GM15510 (cell line): Measurements from ENCODE around the gene BRPF1.

Experiments
- POLR2A ChIP-seq: IDR thresholded peaks from 3 replicates; pipeline ENCODE4 v1.6.1; 2011; ENCODE audit warnings: borderline replicate concordance; ENCODE audit not compliant: insufficient read length; ENCODE audit errors: extremely low read depth

Gene BRPF1

DNA sequence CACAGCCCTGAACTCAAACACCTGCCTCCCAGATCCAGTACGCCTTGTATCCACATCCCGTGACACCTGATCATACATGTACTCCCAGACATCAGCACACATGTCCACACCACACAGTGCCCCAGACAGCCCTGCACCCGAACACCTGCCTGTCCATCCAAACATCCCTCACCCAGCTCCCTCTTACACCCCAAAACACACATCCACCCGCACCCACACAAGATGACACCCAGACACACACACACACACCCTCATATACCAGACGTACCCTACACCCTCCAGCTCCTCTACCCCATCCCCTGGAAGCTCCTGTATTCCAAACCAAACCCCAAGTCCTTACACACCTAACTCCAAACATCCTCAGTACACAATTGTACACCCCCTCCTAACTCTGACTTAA, 37.5 kb downstream of the BRPF1 start:
- no peak for TF ChIP-seq POLR2A

DNA sequence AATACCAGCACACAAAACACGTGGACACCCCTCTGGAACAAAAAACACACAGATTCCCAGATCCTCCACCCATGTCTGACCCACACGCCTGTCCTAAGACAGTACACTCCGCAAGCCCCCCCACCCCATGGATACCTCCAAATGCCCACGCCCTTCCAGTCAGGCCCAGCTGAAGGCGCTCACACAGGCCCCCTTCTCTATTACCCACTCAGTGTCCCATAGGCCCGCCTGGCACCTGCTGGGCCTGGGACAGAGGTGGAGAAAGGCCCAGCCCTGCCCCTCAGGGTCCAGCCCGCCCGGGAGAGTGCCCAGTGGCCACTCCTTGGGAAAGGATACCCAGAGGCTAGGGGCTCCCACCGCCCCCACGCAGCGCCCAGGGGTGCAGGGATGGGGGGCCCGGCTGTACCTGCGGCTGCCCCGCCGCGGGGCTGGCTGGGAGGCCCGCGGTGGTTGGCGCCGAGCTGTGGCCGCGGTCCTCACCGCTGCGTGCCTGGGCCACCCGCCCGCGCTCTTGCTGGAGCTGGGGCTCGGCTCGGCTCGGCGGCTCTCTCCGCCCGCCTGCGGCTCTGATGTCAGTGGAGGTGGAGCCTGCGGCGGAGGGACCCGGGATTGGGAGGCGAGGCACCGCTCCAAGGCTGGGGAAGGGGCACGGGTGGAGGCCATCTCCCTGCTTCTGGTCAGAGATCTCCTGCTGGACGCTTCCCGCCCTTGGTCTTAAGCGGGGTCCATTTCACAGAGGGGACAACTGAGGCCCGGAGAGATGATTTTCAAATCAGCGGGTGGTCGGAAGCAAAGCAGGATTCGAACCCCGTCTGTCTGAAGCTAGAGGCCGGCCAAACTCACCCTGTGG, 38.1 kb downstream of the BRPF1 start, which contains the start of gene CAMK1:
CAMK1 (minus strand) TSS at position 522 of the 850 bp plus-strand sequence. CDS start 2,198 bp downstream, outside the sequence.
- peak; percentile 26 for TF ChIP-seq POLR2A

DNA sequence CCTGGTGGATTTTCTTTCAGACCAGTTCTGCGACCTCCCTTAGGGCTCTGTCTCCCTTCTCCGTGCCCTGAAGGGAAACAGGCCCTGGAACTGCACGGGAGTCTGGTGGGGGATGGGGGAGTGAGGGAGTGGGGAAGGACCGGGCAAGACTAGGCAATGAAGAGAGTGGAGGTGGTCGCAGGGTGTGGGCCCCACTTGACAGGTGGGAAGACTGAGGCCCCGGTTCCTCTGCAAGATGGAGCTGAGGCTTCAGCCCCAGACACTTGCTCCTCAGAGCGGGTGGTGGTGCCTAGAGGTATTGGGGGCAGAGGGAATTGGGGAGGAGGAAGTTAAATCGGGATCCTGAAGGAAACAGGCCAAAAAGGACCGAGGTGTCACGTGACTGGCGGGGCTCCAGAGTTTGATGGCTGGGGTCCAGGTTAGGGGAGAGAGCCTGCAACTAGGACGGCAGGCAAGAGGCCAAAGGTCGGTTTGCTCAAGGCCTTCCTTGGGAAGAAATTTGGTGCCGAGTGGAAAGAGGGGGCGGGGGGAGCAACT, 38.8 kb downstream of the BRPF1 start:
- TF ChIP-seq POLR2A, result no peak

DNA sequence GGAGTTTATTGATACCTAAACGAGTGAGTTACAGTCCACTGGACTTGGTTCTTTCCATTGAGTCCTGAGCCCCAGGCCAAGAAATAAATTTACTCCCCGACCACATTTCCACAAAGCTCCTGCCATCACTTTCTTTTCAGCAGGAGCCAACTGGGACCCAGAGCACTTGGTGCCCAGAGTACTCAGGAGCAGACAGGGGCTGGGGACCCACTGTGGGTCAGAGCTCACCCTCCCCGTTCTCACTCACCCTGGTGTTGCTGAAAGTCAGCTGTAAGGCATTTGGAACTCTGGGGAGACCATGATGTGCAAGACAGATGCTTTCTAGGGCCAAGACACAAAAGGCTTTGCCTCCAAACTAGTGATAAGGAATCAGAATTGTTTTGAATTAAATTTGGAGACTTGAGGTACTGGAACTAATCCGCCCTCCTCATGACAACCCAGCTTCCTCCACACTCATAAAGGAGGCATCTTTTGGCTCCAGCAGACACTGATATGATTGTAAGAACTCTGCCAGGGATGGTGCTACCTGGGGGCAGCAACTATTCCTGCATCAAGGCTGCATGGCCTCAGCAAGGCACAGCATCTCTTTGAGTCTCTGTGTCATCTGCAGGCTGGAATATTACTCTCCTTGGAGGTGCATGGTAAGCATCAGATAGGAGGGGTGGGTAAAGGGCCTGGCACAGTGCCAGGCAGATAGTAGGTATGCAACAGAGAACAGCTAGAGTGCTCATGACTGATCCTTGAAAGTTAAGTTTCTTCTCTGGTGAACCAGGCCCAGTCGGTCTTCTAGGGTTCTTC, 45.6 kb downstream of the BRPF1 start:
- TF ChIP-seq POLR2A, result no peak

DNA sequence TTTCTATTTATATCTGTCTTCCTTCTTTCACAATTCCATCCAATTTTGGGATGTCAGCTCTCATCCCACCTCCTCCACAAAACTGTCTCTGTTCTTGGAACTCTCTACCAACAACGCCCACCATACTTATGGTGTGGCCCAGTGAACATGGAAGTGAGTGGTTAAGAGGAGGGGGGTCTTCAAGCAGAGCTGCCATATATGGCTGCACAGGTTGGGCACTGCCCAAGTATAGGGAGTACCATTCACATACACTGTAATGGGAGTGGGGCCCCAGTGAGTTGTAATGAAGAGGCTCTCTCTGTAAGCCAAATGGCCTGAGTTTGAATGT, 46.1 kb downstream of the BRPF1 start:
- TF ChIP-seq POLR2A, result no peak

DNA sequence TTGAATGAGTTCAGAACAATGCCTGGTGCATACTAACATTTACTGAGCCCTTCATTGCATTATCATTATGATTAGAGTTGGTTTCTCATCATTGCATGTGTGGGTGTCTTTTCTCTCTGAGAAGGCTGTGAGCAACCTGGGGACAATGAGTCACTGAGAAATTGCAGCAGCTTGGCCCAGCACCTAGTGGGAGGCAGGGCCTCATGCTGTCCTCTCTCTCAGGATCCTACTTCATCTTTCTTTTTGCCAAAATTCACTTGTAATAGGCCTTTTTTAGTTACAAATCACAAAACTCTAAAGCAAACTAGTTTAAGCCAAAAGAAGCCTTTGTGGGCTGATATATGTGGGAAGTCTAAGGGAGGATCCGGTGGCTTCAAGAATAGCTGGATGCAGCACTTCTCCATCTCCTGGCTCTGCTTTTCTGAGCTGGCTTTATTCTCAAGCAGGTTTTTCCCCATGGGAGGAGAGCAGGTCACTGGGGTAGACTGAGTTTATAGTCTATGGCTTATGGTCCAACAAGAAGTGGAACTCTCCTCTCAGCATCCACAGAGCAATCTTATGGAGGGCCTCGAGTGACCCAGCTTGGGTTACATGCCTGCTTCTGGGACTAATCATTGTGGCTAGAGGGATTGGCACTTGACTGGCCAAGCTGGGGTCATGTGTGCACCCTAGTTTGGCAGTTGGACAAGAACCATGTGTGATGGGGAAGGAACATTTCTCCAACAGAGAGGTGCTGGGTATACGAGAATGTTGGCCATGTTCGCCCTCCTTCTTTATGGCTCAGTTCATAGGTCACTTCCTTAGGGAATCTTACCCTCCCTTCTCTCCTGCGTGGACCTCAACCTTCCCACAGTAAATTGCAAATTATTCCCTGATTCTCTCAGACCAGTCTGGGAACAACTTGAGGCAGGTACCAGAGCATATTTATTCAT, 46.9 kb downstream of the BRPF1 start:
- no peak for TF ChIP-seq POLR2A

DNA sequence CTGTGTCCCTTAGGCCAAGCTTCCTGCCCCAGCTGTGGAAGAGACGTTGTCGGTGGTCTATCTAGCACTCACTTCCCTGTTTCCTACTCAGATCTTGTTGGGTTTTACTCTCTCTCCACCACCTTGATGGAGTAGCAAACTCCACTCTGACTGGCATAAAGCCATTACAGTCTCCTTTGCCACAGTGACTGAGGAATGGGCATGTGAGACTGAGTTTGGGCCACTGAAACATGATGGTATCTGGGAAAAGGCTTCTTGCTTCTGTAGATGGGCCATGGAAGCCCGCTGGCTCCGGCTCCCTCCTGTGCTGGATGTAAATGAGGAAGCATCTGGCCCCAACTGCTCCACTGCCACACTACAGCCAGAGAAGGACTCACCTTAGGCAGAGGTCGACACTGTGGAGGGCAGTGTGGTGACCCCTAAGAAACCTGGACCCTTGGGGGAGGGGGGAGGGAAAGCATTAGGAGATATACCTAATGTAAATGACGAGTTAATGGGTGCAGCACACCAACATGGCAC, 47.6 kb downstream of the BRPF1 start:
- no peak for TF ChIP-seq POLR2A

DNA sequence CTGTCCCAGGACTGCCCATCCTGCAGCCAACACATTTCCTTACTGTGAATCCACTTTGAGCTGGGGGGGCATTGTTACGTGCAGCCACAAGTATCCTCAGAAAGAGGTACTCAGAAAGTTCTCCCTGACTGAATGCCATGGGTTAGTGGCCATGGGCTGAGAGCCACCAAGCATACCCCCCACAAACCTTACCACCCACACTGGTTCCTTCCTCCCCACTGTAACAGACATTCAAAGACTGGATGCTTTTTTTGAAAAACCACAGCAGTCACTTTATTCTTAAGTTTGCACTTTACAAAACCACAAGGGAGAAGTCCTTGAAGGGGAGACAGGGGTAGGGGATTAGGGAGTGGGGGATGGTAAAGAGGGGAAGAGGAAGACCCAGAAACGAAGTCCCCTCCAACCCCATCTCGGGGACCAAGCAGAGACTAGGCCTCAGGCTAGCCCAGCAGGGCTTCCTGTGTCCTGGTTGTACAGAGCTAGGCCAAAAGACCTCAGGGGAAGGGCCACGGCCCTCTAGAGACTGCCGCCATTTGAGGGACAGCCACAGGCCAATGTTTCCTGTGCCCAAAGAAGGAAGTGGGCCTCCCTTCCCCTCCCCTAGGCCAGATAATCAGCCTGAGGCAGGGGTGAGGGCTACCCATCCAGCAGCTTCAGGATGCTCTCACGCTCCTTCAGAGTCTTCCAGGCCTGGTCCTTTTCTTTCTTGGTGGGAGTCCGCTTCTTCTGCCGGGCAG, 48.4 kb downstream of the BRPF1 start:
- peak; percentile 12 for TF ChIP-seq POLR2A

DNA sequence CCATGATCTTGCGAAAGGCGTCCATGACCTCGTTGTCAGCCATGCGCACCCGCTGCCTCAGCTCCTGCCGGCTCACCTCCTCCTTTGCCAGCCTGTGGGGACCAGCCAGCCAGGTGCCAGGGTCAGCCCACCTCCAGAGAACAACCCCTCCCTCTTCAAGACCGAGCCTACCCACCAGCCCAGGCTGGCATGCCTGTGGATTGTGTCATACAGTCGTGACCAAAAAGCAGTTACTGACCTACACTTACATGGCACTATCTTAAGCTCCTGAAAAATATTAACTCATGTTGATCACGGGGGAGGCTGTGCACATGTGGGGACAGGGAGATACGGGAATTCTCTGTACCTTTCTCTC, 48.9 kb downstream of the BRPF1 start:
- no peak for TF ChIP-seq POLR2A

DNA sequence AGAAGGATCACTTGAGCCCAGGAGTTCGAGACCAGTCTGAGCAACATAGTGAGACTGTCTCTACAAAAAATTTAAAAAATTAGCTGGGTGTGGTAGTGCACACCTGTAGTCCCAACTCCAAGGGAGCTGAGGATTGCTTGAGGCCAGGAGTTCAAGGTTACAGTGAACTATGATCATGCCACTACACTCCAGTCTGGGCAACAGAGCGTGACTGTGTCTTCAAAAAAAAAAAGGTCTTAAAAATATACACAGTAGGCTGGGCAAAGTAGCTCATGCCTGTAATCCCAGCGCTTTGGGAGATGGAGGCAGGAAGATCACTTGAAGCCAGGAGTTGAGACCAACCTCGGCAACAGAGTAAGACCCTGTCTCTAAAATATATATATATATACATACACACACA, 49.4 kb downstream of the BRPF1 start:
- TF ChIP-seq POLR2A, result no peak

DNA sequence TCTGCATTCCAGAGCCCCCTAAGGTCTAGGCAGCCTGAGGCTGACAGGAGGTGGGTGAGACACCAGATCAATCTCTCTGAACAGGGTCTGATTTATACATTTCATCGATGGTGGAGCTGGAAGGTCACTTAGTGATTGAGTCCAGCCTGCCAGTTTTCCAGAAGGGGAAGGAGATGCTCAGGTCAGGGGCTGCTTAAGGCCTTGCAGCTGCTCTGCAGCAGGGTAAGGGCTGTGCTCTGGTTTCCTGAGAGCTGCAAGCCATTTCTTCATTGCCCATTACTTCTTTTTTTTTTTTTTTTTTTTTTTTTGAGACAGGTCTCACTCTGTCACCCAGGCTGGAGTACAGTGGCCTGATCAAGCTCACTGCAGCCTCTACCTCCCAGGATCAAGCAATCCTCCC, 50.0 kb downstream of the BRPF1 start:
- no peak for TF ChIP-seq POLR2A

DNA sequence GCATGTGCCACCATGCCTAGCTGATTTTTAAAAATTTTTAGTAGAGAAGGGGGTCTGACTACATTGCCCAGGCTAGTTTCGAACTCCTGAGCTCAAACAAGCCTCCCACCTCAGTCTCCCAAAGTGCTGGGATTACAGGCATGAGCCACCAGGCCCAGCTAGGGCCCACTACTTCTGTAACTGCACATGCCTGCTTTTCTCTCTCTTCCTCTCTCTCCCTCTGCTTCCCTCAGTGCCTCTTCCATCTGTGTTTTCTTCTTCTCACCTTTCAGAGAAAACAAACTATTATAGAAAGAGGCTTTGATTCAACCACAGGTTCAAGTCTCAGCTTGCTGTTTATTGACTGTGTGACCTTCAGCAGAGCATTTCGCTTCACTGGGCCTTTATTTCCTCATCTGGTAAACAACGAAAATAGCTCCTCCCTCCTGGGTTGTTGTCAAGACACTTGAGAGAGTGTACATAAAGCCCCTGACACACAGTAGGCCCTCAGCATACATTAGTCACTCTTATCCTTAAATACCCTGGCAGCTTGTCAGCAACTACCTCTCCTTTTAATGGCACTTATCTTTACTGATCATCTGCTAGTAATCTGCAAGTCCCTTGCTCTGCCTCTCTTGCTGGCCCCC, 50.6 kb downstream of the BRPF1 start:
- no peak for TF ChIP-seq POLR2A

DNA sequence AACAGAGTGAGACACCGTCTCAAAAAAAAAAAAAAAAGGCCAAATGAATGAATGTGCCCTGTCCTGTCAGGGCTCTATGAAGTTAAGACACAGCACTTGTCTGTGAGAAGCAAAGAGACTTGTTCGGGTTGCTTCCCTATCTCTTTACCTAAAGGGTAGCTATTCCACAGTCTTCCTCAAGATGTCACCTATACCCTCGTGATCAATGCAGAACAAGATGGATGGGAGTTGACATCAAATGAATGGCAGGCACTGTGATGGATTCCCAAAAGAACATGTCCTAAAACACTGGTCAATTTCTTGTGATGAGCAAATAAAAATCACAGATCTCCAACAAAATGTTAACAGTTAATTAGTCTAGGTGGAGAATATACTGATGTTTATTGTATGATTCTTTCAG, 51.2 kb downstream of the BRPF1 start:
- TF ChIP-seq POLR2A, result no peak
